SW480 (cell line): ENCODE data around the gene PRCC.

ENCODE experiments used
- DNase-seq: peaks from one replicate; pipeline ENCODE4 v3.0.0-alpha.2; 2016; ENCODE audit warnings: low spot score

The PRCC gene

DNA sequence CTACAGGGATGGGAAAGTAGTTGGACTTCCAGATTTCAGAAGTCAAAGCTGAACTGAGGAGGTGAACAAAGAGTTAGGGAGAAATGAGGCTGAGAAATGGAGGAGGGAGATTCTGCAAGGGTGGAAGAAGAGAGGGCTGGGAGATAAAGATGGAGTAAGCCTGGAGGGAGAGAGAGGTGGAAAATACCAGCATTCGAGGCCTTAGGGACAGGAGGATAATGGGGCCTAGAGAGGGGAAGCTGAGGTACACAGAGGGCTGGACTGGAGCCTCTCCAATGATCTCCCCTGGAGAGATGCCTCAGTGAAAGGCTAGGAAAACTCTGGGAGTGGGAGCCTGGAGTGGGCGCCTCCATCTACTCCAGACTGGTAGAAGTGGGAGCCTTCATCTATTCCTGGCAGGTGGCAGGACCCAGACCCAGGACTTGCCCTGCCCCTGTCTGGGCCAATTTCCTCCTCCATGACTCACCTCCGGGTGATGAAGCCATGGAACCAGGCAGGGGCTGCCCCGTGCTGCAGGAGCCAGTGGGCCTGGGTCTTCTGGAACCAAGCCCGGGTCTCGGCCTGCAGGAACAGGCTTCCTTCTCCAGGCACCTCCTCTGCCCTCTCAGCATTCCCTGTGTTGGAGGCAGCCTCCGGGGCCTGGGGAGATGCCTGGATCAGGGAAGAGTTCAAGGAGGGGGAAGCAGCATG lies 47.4 kb downstream of the PRCC start:
- DNase-seq, result no peak

DNA sequence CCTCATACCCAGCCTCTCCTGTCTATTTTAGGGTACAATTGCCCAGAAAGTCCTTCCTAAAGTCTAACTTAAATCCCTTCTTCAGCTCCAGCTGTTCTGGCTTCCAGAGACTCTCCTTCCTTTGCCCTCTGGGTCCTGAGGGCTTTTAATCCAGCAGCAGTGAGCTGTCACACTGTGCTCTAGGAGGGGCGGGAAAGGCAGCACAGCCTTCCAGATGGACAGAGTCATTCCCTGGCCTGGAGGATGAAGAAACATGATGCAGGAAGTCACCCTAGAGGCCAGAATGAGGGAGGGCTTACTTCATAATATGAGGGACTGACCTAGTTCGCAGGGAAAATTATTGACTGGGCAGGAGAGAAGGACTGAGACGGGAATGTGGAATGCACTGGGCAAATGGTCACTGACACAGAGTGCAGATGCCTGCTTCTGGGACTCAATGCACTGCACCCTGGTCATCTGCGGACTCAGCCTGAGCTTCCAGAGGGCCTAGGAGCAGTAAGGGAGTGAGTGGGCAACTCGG lies 48.0 kb downstream of the PRCC start:
- no peak for DNase-seq

DNA sequence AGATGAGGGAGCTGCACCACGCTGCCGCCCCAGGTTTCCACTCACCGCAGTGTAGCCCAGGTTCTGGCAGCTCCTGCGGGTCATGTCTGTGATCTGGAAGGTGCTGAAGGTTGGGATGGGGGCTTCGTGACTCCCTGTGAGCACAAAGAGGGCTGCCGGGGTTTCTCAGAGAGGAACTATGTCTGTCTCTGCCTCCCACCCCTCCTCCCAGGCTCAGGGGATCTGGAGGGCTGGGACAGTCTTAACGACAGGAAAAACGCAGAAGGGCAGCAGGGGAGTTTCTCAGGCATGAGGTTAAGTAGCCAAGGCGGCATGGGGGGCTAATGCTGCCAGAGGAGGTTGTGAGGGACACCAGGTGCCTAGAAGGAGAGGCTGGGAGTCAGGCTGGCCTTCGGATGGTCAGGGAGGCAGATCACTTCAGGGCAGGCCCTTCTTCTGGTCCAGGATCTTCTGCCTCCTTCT lies 48.7 kb downstream of the PRCC start:
- DNase-seq, result no peak

DNA sequence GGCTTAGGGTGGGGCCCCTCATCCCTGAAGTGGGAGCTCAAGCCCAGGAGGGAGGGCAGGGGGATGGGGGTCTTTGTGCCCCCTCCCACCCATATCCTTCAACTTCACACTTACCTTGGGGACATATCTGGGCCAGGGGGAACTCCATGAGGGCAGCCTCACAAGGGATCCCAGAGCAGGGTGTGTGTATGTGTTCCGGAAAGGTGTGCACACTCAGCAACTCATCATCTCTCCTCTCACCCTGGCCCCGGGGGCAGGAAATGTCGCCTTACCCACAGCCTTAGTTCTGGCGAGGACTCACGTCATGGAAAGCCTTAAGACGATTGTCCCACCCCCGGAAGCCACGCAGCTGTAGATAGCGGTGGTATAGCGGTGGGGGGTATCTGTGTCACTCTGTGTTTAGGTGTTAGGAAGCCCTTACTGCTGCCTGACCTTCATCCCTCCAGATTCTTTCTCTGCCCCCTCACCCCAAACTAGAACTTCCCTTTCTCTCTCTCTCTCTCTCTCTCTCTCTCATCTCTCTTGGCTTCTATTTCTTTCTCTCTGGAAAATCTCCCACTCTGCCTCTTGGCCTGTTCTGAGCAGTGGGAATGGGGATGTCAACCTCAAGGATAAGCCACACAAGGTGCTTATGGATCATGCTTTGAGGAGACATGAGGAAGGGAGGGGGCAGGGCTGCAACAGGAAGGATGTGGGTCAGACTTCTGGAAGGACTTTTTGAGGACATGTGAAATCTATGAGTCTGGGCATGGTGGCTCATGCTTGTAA lies 49.4 kb downstream of the PRCC start, which contains the start of gene SH2D2A:
Gene SH2D2A (minus strand): TSS at position 288 of the 768 bp plus-strand sequence. CDS start 140 bp downstream, at position 148.
- no peak for DNase-seq

DNA sequence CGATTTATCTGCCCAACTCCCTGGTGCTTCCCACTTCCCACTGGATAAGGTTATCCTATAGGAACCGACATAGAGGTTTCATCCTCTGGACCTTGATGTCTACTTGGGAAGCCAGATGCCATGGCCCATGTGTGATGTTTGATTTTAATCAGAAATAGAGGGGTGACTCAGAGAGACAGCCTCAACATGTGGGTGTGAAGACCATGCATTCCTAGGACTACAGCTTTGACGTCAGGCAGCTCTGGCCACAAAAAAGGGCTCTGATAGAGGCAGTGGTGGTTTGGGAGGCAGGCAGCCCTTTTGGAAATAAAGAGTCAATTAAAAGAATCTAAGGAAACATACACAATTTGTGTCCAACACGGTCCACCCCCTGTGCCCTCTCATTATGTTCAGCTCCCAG lies 54.5 kb downstream of the PRCC start:
- DNase-seq, result peak; percentile 59

DNA sequence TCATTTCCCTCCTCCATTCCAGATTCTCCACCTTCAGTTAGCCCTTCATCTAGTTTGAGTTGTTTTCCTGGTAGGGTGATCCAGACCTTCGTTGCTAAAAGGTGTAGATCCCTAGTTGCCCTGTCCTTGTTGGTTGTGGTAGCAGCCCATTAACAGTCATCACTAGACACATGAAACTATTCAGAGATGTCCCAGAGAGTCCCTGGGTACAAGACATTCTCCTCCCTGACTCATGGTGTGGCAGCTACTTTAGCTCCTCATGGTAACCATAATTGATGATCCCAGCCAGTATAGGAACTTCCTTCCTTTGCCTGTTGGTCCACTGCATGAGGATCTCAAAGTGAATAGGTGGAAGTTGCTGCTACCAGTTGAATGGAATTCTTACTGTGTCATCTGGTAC lies 55.3 kb downstream of the PRCC start:
- no peak for DNase-seq

DNA sequence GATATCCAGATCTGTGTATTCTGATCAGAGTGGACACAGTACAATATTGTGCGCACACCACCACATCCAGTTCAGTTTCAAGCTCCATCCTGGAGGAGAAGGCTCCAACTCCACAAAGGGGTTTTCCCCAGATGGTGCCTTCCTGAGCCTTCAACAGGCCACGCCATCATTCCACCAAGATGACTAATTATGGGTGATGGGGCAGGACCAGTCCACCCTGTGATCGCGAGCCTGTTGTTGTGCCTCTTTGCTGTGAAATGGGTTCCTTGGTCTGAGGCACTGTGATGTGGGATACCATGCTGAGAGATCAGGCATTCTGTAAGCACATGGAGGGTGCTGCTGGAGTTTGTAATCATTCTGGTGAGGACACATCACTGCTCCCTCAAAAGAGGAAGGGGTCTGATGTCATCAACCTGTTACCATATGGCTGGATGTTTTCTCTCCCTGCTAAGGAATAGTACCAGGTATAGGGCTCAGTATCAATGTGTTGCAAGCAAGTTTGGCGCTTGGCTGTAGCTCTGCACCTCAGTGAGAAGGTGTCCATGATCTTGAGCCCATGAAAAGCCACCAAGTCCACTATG lies 56.0 kb downstream of the PRCC start:
- DNase-seq, result no peak

DNA sequence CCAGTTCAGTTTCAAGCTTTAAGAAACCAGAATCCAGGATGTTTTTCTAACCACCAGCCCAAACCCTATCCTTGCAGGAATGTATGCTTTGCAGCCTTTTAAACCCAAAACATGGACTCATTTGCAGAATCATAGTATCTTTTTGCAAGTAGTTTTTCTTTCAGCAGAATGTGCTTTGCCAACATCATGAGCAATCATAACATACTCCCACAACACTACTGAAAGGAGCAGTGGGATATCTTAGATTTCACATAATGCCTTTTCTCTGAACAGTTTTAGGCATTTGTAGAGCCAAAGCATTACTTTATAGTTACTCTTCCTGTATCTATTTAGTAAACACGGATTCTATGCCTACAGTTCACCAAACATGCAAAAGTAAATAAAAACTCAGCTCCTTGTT lies 59.3 kb downstream of the PRCC start:
- DNase-seq, result no peak

DNA sequence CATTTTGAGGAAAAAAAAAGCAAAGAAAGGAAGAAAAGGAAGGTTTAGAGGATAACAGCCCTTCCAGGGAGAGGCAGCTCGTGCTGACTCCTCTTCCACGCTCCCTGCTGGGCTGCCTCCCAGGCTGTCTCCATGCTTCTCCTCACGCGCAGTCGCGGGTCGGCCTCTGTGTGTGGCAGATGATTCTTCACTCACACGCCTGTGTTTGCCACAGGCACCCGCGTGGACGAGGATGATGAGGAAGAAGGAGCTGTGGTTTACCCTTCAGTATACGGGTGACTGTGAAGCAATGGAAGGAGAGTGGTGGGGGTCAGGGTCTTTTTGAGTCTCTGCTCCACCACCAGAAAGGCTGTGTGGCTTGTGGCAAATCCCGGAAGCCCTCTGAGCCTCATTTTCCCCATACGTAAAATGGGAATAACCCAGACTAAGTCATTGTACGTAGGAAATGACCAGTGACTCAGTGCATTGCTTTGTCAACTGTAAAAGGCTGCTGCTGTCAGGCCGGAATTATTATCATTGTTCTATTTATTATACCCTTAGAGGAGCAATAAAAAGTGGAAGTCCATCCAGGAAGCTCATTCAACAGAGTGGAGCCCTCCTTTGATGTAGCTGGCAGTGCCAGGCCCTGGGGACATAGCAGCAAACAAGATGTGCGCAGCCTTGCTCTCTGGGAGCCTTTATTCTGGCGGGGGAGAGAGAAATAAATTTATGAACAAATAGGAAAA lies 61.2 kb downstream of the PRCC start:
- DNase-seq, result no peak

DNA sequence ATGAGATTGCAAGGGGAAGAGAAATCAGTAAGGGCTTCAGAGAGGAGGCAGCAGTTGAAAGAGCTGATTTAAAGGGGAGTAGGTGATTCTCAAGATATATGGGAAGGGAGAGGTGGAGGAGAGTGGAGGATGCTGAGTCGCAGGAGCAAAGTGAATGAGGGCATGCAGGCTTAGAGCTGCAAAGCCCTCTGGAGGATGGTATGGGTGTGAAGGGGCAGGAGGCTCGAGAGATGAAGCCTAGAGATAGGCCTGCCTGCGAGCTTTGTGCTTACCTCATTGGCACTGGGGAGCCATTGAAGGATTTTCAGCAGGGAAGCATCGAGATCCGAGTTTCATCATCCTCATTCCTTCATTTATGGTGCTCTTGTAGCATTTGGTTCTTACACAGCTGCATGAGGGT lies 65.1 kb downstream of the PRCC start:
- no peak for DNase-seq

DNA sequence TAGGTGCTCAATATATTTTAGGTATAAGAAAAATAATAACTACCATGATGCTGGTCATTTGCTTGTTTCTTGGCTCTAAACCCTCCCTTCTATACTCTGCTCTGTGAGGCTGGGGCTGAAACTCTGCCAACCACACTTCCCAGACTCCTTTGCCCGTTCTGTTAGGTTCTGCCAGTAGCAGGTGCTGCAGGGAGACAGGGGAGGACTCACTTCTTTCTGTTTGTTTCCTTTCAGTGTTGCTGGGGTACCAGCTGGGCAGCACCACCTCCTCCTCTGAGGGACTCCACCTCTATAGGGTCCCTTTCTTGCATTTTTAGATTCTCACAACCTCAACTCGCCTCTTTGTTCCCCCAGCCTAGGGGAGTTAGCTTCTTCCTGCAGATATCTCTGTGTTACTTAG lies 66.3 kb downstream of the PRCC start:
- no peak for DNase-seq

DNA sequence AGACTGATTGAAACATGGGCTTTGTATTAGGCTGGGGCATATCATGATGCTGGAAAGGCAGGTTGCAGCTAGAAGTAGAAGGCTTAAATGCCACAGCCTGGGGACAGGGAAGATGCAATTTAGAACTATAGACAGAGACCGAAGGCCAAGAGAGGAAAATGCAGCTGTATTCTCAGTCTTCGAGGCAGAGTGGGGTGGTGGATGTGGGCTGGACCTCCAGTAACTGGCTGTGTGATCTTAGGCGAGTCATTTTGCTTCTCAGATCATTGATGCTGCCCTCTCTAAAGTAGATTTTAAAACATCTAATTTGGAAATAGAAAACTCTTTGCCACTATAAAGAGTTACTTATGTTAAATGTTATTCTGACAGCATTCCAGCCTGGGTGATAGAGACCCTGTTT lies 67.0 kb downstream of the PRCC start:
- no peak for DNase-seq

DNA sequence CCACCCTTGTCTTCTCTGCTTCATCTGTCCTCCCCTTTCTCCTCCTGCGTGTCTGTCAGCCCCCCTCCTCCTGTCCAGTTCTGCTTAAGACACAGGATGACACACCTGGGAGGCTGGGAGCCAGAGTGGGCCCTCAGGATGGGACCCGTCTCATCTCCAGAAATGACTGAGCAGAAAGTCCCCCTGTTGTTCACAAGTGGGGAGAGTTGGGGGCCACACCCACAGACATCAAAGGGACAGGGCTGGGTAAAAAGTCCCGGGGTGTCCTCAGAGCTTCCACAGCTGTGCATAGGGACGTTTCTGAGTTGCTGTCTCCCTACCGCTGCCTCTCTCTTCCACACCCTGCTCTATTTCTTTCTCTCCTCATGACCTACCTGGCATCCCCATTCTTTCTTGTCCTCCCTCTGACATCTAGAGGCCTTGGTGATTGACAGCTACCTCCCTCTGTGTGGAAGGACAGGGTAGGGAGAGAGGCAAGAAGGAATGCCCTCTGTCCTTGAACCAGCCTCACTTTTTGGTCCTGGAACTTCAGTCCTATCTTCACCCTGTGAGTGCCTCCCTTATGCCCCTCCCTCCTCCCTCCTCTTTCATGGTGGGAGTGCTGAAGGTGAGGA lies 68.8 kb downstream of the PRCC start:
- no peak for DNase-seq

DNA sequence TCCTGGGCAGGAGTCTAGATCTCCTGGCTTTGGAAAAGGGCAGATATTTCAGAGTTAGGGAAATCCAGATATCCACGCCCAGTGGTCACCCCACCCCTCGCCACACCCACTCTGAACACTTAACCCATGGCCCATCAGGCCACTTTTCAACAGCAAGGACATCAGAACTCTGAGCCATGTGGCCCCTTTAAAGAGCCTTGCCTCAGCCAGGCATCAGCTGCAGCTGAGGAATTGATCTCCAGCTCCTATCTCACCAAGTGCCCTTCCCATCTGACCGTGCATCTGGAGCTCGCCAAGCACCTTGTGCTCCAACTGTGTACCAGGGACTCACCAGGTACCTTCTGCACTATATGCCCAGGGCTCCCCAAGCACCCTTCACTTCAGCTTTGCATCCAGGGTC lies 69.6 kb downstream of the PRCC start:
- DNase-seq, result no peak

DNA sequence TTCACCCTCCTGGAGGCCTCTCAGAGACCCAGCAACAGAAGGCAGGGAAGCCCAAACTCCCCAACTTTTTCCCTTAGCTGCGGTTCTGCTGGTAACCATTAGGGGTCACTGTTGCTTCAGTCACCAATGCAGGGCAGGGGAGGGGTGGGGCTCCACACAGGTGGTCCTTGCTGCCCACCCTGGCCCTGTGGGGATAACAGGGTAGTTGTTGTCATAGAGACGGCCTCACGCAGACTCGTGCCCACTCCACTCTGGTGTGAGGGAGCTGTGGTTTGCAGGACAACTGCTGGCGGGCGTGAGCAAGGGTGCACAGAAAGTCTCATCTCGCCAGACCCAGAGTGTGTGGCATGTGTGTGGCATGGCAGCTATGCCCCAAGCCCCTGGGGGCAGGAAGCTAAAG lies 71.6 kb downstream of the PRCC start:
- no peak for DNase-seq

DNA sequence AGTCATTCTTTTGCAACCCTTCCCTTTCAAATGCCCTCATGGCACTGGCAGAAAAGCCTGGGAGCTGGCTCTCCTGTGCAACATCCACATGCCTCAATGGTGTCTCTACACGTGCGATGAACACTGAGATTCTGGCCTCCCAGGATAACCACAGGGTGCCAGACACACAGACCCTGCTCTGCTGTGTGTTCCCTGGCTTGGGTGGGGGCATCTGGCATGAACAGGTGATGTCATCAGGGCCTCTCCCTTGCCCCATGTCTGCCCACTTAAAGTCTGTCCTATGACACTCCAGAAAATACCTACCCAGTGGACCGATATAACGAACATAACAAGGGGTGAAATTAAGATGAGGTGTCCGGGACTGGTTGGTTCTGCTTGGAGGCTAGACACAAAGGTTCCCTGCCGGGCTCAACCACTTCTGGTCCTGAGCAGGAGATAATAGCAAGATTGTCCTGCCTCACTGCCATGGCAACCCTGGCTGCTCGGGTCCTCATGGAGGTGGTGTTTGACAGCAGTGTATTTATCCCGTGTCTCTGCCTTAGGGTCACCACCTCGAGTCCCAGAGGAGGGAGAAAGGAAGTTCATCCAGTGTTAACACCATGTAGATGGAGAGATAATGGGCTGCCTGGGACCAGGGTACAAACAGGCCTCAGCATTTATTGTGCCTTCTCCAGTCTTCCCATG lies 72.2 kb downstream of the PRCC start:
- no peak for DNase-seq

DNA sequence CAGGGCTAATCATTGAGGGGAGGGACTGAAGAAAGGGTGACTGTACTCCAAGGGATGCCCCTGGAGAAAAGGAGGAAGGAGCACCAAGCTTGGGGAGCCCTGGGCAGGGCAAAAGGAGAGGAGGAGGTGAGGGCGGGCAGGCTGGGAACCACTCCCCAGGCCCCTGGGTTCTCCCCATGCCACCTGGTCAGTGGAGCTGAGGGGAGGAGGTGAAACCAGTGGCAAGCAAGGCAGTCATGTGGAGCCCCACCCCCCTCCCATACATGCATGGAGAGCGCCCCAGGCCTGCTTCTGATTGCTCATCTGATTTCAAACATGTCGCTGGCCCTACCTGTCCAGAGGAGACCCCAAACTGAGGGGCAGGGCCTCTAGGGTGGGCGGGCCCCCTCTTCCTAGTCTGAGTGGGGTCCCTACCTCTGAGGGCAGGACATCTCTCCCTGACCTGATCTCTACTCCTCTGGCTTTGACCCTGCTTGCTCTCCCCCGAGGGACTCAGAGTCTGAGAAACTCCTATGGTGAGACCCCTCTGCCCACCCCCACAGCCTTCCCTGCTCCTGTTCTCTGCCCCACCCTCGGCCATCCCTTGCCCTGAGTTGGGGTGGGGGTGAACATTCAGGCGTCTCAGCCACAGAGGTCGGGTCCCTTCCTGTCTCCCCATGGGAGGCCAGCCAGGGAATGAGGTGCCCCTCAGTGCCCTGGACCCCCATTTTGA lies 73.0 kb downstream of the PRCC start:
- DNase-seq, result no peak

DNA sequence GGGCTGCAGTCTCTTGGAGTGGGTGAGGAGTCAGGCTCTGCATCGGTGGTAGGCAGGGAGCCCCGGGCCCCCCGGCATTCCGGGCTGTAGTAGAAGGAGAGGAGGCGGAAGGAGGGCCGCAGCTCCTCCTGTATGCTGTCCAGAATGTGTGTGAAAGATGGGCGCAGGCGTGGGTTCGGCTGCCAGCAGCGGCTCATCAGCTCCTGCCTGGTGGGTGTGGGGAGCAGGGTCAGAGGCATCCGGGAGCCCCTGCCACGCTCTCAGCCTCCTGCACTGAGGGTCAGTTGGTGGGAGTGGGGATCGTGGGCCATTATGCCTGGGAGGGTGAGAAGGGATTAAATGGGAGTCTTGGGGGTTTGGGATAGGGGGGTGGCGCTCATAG lies 73.6 kb downstream of the PRCC start:
- DNase-seq, result no peak

DNA sequence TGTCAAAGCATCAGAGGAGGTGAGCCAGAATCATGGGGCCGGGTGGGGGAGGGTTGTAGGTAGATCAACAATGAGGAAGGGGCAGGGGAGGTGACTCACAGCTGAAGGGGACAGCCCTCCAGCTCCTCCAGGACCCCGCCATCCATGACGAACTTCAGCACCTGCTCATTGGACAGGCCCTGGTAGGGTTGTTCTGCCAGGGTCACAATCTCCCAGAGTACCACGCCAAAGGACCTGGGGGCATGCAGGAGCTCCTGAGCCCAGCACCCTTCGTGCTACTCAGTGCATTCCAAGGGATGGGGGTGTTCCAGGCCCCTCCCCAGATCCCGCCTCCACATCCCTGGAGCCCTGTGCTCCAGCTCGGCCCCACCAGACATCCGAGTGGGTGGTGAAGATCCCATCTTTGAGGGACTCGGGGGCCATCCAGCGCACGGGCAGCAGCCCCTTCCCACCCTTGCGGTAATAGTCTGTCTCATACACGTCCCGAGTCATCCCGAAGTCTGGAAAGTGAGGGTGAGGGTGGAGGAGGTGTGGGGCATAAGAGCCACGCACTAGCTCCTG lies 74.0 kb downstream of the PRCC start:
- DNase-seq, result no peak

DNA sequence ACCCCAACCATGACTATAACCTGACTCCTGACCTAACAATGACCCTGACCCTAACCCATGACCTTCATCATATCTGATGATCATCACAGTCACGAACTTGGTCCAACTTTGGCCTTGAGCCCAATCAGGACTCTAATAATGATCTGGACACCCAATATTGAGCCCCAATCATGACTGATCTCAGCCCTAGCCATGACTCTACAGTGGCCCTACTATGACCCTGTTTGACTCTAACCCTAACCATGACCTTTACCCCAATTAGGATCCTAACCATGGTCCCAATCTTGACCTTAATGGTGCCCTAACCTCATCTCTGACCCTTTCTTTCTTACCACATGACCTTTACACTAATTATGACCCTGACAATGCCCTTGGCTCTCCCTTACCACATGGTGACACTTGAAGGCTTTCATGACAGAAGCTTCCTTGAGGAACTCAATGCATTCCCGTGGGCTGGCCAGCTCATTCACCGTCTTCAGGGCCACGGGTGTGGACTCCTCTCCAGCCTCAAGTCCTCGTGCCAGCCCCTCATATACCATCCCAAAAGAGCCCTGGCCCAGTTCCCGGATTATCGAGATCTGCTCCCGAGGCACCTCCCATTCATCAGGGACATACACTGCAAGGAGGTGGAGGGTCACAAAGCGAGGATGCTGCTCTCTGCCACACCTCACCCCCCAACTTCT lies 75.4 kb downstream of the PRCC start:
- no peak for DNase-seq
